DMS114 treated with DMSO at 0.1 percent for 48 hours (cell line): ENCODE measurements around the gene ADAT1.

ENCODE experiments used
- DNase-seq: peaks from one replicate; lab custom pipeline; 2025; ENCODE audit not compliant: unreplicated experiment; lab: John Stamatoyannopoulos, UW

The ADAT1 gene

GRCh38 chr16:75622761-75623605, at the start of gene ADAT1:
TSS of gene ADAT1 (minus strand) at chr16:75623281. CDS start at chr16:75620799, 2,482 bp downstream.
- DNase-seq, result peak; percentile 96

- DNase-seq, result no peak
Measured at GRCh38 chr16:75667503-75667902, 44.4 kb upstream of the ADAT1 start.

GRCh38 chr16:75660726-75661302, 37.7 kb upstream of the ADAT1 start:
- DNase-seq, result no peak

- DNase-seq, result no peak
Measured at GRCh38 chr16:75660321-75660720, 37.2 kb upstream of the ADAT1 start.

GRCh38 chr16:75658175-75658574, 35.1 kb upstream of the ADAT1 start:
- no peak for DNase-seq

GRCh38 chr16:75653922-75654321, 30.8 kb upstream of the ADAT1 start:
- no peak for DNase-seq

- peak; percentile 84 for DNase-seq
Measured at GRCh38 chr16:75648265-75649076, 25.4 kb upstream of the ADAT1 start.

GRCh38 chr16:75647492-75648264, 24.6 kb upstream of the ADAT1 start, which contains the start of the genes KARS1 and TERF2IP:
TSS of gene KARS1 (minus strand) at chr16:75647665. CDS start at chr16:75647639, 26 bp downstream.
TSS of gene TERF2IP (plus strand) at chr16:75647773. CDS start at chr16:75647883, 110 bp downstream.
- peak; percentile 90 for DNase-seq

- no peak for DNase-seq
Measured at GRCh38 chr16:75647112-75647491, 24.0 kb upstream of the ADAT1 start.

- DNase-seq, result no peak
Measured at GRCh38 chr16:75644240-75645012, 21.3 kb upstream of the ADAT1 start.

- DNase-seq, result no peak
Measured at GRCh38 chr16:75640598-75640997, 17.5 kb upstream of the ADAT1 start.

GRCh38 chr16:75635036-75635435, 12.0 kb upstream of the ADAT1 start:
- DNase-seq, result no peak

- no peak for DNase-seq
Measured at GRCh38 chr16:75632857-75633256, 9.8 kb upstream of the ADAT1 start.

GRCh38 chr16:75630052-75630451, 7.0 kb upstream of the ADAT1 start:
- no peak for DNase-seq

- no peak for DNase-seq
Measured at GRCh38 chr16:75629132-75629531, 6.1 kb upstream of the ADAT1 start.

GRCh38 chr16:75628351-75628750, 5.3 kb upstream of the ADAT1 start:
- DNase-seq, result no peak

GRCh38 chr16:75627851-75628250, 4.8 kb upstream of the ADAT1 start:
- DNase-seq, result no peak

- no peak for DNase-seq
Measured at GRCh38 chr16:75626806-75627205, 3.7 kb upstream of the ADAT1 start.

- no peak for DNase-seq
Measured at GRCh38 chr16:75624921-75625334, 1.8 kb upstream of the ADAT1 start.

- DNase-seq, result peak; percentile 41
Measured at GRCh38 chr16:75621170-75621477, 2.0 kb downstream of the ADAT1 start.
